Measurements from ENCODE around the gene SBNO2. TPM values are rescaled to one million over a fixed set of nuclear protein-coding genes. Genes with fewer than 3 reads are reported as not detected.

The SBNO2 gene
- polyA plus RNA-seq, 1 of the 3 experiments (the other 2 are of a cell fraction), result 18.3 TPM

GRCh38 chr19:1067341-1067957 lies 106.6 kb downstream of the SBNO2 start (continued):
- TF ChIP-seq GABPA (IDR thresholded peaks at IDR 0.05; ENCODE audit: low read depth), result no peak
- TF ChIP-seq, protein P1, sequence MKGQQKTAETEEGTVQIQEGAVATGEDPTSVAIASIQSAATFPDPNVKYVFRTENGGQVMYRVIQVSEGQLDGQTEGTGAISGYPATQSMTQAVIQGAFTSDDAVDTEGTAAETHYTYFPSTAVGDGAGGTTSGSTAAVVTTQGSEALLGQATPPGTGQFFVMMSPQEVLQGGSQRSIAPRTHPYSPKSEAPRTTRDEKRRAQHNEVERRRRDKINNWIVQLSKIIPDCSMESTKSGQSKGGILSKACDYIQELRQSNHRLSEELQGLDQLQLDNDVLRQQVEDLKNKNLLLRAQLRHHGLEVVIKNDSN (IDR thresholded peaks at IDR 0.05; ENCODE audit: borderline replicate concordance, low read depth), result no peak
- TF ChIP-seq MXI1 (IDR thresholded peaks at IDR 0.05; ENCODE audit: low read depth, low read length), result no peak
- TF ChIP-seq ELF1 (IDR thresholded peaks at IDR 0.05), result no peak

DNA sequence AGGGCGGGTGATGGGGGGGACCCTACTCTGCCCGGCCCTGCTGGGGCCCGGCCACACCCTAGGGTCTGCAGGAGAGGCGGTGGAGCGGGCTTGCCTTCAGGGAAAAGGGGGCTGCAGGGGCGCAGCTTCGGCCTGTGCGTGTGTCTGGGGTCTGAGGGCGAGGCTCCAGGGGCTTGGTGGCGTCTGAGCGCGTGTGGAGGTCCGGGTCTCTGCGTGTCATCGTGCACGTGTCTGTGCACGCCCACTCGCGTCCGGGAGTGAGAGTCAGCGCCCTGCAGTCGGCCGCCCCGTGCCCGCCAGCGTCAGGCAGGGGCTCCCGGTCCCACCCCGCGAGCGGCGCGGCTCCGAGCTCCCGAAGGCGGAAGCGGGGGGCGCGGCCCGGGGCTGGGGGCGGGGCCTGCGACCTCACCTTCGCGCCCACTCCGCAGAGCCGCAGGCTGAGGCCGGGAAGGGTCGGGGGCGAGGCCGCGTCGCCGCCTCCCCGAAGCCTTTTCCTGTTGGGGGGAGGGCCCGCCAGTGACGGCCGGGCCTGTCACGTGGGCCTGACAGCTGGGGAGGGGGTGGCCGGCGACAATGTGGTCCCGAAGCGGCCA lies 107.2 kb downstream of the SBNO2 start, which contains the start of gene ARHGAP45:
ARHGAP45 (plus strand) TSS at position 420 of the 593 bp plus-strand sequence. CDS start 239 bp downstream, outside the sequence.
- ChIA-PET POLR2A (interaction anchor here (0.9 kb wide), 1 partner anchor 10 kb away, joined by 5 read pairs; no protein-coding TSS in a partner anchor), CTCF (interaction anchor here (1.0 to 3.5 kb wide), 6 partner anchors 9 to 127 kb away, joined by 4 to 24 read pairs (median 5); no protein-coding TSS in a partner anchor)
- no peak within 1 kb of the TSS for H3K9ac ChIP-seq
- no peak within 1 kb of the TSS for H3K27ac ChIP-seq (ENCODE audit: low read depth in 2 of 2, low read length in 1 of 2)
- H4K20me1 ChIP-seq (ENCODE audit: insufficient read depth), result no peaks in the 10 kb centered on the region
- H3K27me3 ChIP-seq (ENCODE audit: insufficient read depth), result peaks cover 37% of the 10 kb centered on the region
- H3K4me2 ChIP-seq, result peak within 1 kb of the TSS; percentile 69
- peak within 1 kb of the TSS; percentile 24 to 26; a peak in 3 of 4 replicates for H3K4me3 ChIP-seq (ENCODE audit: low read depth in 2 of 2, low read length in 1 of 2)
- no peaks in the 10 kb centered on the region for H3K36me3 ChIP-seq (replicated peaks in 1 of 2; ENCODE audit: control insufficient read depth in 1 of 2, insufficient read depth in 2 of 2, low read length in 1 of 2)
- 12% methylated on average over 6 of the region's 61 CpGs for WGBS (ENCODE audit: low lambda C conversion rate)
- peaks cover 0 to 20% of the 10 kb centered on the region in 2 experiments; a peak in 1 of 4 replicates for H3K4me1 ChIP-seq (ENCODE audit: control insufficient read depth in 1 of 2, insufficient read depth in 2 of 2, low read depth in 1 of 2, low read length in 1 of 2)
- no peak within 1 kb of the TSS for H2AFZ ChIP-seq (ENCODE audit: low read depth)
- peaks cover 13% of the 10 kb centered on the region for H3F3A ChIP-seq (replicated peaks; ENCODE audit: insufficient read depth)
- no peak for TF ChIP-seq TEAD4 (IDR thresholded peaks at IDR 0.05; ENCODE audit: borderline replicate concordance, insufficient read depth)
- TF ChIP-seq, protein P1 (IDR thresholded peaks at IDR 0.05; ENCODE audit: borderline replicate concordance, low read depth), result peak; percentile 62
- H3K9me3 ChIP-seq, result no peaks in the 10 kb centered on the region
- no peaks in the 10 kb centered on the region for H3K9me2 ChIP-seq
- H3K79me2 ChIP-seq (ENCODE audit: insufficient read depth), result no peaks in the 10 kb centered on the region
- DNase-seq, result peak; percentile 66

DNA sequence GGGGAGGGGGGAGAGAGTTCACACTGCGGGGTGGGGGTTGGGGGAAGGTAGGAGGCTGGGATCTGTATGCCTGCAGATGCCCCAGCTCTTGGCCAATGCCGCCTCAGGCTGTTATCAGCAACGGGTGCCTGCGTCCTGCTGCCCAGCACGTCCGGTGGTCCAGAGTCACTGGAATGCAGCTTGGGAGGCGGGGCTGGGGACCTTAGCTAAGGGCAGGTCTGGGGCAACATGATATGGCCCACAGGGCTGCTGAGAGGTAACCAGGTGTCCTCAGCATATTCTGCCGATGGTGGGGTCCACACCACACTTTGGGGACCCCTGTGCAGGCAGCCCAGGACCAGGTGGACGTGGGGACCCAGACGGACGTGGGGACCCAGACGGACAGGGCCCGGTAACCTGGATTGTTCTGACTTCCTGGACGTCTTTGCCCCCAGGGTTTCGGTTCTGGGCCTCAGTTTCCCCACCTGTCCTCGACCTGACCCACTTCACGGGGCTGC lies 107.8 kb downstream of the SBNO2 start:
- DNase-seq, result peak; percentile 67
- ChIA-PET POLR2A (interaction anchor here (0.7 to 1.4 kb wide), 3 partner anchors 11 to 82 kb away, joined by 3 to 5 read pairs (median 5); partner anchors contain the start of gene WDR18), CTCF (interaction anchor here (1.3 to 3.5 kb wide), 5 partner anchors 10 to 47 kb away, joined by 5 to 24 read pairs (median 5); no protein-coding TSS in a partner anchor)

More for the DNA sequence above, 107.8 kb downstream of the SBNO2 start:
- Histone ChIP-seq H3K4me3 (ENCODE audit: low read depth in 2 of 2, low read length in 1 of 2) (no peak overlapping the region; a peak in 1 of 4 replicates), H2AFZ (ENCODE audit: low read depth) (no peak overlapping the region), H3F3A (replicated peaks; ENCODE audit: insufficient read depth) (peaks cover 10% of the 10 kb centered on the region), H3K9me2 (no peaks in the 10 kb centered on the region), H3K9me3 (no peaks in the 10 kb centered on the region), H4K20me1 (ENCODE audit: insufficient read depth) (no peaks in the 10 kb centered on the region), H3K9ac (no peak overlapping the region), H3K27me3 (ENCODE audit: insufficient read depth) (peaks cover 37% of the 10 kb centered on the region), H3K27ac (ENCODE audit: low read depth in 2 of 2, low read length in 1 of 2) (no peak overlapping the region), H3K4me2 (peak overlapping the region; percentile 69; the same call in 1 of the 2 replicates), H3K79me2 (ENCODE audit: insufficient read depth) (no peaks in the 10 kb centered on the region), H3K36me3 (replicated peaks in 1 of 2; ENCODE audit: control insufficient read depth in 1 of 2, insufficient read depth in 2 of 2, low read length in 1 of 2) (no peaks in the 10 kb centered on the region), H3K4me1 (ENCODE audit: control insufficient read depth in 1 of 2, insufficient read depth in 2 of 2, low read depth in 1 of 2, low read length in 1 of 2) (peaks cover 0 to 20% of the 10 kb centered on the region in 2 experiments; a peak in 1 of 4 replicates)
- WGBS (ENCODE audit: low lambda C conversion rate), result 15% methylated on average over 6 of the region's 17 CpGs
- TF ChIP-seq SIN3A (IDR thresholded peaks at IDR 0.05; ENCODE audit: borderline replicate concordance, low read depth, low read length) (no peak), TCF12 (IDR thresholded peaks at IDR 0.05) (no peak), TAF1 (IDR thresholded peaks at IDR 0.05; ENCODE audit: borderline replicate concordance, low read depth, low read length) (no peak), GABPA (IDR thresholded peaks at IDR 0.05; ENCODE audit: low read depth) (no peak)

All from SK-N-SH (cell line).